ENCODE data around the gene UBE2L3. TPM values are rescaled to one million over a fixed set of nuclear protein-coding genes. Genes with fewer than 3 reads are reported as not detected.

Gene UBE2L3
- total and polyA plus RNA-seq, 2 of the 13 experiments (the other 11 are each of a cell fraction or from before 2014, with no cell fraction given), result 30.2 to 58.1 TPM

DNA sequence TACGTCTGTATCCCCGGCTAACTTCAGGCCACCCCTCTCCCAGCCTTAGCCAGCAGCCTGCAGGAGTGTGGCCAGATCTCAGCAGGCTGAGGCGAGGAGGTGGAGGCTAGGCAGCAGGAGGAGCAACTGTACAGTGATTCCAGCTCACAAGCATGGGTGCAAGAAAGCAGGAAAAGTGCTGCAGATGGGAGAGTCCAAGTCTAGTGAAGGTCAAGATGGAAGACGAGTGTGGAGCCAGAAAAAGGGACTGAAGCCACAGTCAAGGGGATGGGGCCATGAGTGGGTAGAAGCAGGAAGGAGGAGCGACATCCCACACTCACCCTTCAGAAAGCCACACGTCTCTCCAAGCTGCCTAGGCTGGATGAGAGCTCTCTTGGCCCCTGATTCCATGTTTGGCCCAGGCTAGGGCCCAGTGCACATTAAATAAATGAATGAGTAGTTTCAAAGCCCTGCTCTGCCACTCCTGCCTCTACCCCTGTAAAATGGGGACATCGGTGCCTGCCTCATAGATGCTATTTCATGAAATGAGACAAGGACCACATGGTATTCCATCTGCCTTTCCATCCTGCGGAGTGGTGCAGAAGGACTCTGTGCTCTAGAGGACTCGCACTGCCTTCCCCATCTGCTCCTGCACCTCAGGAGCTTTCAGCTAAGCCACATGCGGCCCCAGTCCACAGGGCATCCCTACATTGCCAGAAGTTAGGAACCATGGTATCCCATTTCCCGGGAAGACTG lies 59.4 kb downstream of the UBE2L3 start (continued):
- TF ChIP-seq EZH2 (conservative IDR thresholded peaks at IDR 0.05; ENCODE audit: low read depth, low read length) (no peak), RBM22 (optimal IDR thresholded peaks at IDR 0.05; ENCODE audit: low read length) (peak; percentile 82), HOXD1 (CRISPR knock-in tag; IDR thresholded peaks at IDR 0.05) (no peak), CENPX (CRISPR knock-in tag; IDR thresholded peaks at IDR 0.05) (no peak), SRSF4 (IDR thresholded peaks at IDR 0.05; ENCODE audit: low read depth, low read length, poor library complexity, severe bottlenecking) (no peak), KDM6A (CRISPR knock-in tag; IDR thresholded peaks at IDR 0.05; ENCODE audit: low read depth) (no peak), ZSCAN22 (CRISPR knock-in tag; IDR thresholded peaks at IDR 0.05) (no peak), AKAP8 (CRISPR knock-in tag; IDR thresholded peaks at IDR 0.05) (no peak), ZNF20 (CRISPR knock-in tag; IDR thresholded peaks at IDR 0.05) (no peak), RORA (CRISPR knock-in tag; IDR thresholded peaks at IDR 0.05) (no peak), HNRNPL (IDR thresholded peaks at IDR 0.05; ENCODE audit: low read depth, low read length) (no peak), RBFOX2 (IDR thresholded peaks at IDR 0.05; ENCODE audit: low read depth, low read length) (0 out of 2 replicates have a peak, but pooled peaks have one; percentile 16), ZNF430 (CRISPR knock-in tag; IDR thresholded peaks at IDR 0.05) (no peak), POLR2G (IDR thresholded peaks at IDR 0.05; ENCODE audit: low read depth, low read length) (peak; percentile 24; the same call in 1 of the 2 replicates)
- TF ChIP-seq, protein P1, sequence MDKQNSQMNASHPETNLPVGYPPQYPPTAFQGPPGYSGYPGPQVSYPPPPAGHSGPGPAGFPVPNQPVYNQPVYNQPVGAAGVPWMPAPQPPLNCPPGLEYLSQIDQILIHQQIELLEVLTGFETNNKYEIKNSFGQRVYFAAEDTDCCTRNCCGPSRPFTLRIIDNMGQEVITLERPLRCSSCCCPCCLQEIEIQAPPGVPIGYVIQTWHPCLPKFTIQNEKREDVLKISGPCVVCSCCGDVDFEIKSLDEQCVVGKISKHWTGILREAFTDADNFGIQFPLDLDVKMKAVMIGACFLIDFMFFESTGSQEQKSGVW (CRISPR knock-in tag; IDR thresholded peaks at IDR 0.05; ENCODE audit: borderline replicate concordance), result no peak
- TF ChIP-seq, protein P2, sequence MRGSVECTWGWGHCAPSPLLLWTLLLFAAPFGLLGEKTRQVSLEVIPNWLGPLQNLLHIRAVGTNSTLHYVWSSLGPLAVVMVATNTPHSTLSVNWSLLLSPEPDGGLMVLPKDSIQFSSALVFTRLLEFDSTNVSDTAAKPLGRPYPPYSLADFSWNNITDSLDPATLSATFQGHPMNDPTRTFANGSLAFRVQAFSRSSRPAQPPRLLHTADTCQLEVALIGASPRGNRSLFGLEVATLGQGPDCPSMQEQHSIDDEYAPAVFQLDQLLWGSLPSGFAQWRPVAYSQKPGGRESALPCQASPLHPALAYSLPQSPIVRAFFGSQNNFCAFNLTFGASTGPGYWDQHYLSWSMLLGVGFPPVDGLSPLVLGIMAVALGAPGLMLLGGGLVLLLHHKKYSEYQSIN (CRISPR knock-in tag; IDR thresholded peaks at IDR 0.05; ENCODE audit: borderline replicate concordance), result no peak
- TF ChIP-seq, protein P3, sequence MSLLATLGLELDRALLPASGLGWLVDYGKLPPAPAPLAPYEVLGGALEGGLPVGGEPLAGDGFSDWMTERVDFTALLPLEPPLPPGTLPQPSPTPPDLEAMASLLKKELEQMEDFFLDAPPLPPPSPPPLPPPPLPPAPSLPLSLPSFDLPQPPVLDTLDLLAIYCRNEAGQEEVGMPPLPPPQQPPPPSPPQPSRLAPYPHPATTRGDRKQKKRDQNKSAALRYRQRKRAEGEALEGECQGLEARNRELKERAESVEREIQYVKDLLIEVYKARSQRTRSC (CRISPR knock-in tag; IDR thresholded peaks at IDR 0.05; ENCODE audit: low read depth), result no peak
- TF ChIP-seq, protein P4, sequence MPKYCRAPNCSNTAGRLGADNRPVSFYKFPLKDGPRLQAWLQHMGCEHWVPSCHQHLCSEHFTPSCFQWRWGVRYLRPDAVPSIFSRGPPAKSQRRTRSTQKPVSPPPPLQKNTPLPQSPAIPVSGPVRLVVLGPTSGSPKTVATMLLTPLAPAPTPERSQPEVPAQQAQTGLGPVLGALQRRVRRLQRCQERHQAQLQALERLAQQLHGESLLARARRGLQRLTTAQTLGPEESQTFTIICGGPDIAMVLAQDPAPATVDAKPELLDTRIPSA (CRISPR knock-in tag; IDR thresholded peaks at IDR 0.05; ENCODE audit: borderline replicate concordance), result no peak
- TF ChIP-seq, protein P5, sequence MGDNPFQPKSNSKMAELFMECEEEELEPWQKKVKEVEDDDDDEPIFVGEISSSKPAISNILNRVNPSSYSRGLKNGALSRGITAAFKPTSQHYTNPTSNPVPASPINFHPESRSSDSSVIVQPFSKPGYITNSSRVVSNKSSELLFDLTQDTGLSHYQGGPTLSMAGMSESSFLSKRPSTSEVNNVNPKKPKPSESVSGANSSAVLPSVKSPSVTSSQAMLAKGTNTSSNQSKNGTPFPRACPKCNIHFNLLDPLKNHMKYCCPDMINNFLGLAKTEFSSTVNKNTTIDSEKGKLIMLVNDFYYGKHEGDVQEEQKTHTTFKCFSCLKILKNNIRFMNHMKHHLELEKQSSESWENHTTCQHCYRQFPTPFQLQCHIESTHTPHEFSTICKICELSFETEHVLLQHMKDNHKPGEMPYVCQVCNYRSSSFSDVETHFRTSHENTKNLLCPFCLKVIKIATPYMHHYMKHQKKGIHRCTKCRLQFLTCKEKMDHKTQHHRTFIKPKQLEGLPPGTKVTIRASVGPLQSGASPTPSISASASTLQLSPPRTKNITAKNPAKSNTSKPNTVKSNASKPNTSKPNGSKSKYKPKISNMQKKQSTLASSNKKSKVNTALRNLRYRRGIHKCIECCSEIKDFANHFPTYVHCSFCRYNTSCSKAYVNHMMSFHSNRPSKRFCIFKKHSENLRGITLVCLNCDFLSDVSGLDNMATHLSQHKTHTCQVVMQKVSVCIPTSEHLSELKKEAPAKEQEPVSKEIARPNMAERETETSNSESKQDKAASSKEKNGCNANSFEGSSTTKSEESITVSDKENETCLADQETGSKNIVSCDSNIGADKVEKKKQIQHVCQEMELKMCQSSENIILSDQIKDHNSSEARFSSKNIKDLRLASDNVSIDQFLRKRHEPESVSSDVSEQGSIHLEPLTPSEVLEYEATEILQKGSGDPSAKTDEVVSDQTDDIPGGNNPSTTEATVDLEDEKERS (CRISPR knock-in tag; IDR thresholded peaks at IDR 0.05), result no peak
- TF ChIP-seq, protein P6, sequence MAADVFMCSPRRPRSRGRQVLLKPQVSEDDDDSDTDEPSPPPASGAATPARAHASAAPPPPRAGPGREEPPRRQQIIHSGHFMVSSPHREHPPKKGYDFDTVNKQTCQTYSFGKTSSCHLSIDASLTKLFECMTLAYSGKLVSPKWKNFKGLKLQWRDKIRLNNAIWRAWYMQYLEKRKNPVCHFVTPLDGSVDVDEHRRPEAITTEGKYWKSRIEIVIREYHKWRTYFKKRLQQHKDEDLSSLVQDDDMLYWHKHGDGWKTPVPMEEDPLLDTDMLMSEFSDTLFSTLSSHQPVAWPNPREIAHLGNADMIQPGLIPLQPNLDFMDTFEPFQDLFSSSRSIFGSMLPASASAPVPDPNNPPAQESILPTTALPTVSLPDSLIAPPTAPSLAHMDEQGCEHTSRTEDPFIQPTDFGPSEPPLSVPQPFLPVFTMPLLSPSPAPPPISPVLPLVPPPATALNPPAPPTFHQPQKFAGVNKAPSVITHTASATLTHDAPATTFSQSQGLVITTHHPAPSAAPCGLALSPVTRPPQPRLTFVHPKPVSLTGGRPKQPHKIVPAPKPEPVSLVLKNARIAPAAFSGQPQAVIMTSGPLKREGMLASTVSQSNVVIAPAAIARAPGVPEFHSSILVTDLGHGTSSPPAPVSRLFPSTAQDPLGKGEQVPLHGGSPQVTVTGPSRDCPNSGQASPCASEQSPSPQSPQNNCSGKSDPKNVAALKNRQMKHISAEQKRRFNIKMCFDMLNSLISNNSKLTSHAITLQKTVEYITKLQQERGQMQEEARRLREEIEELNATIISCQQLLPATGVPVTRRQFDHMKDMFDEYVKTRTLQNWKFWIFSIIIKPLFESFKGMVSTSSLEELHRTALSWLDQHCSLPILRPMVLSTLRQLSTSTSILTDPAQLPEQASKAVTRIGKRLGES (CRISPR knock-in tag; IDR thresholded peaks at IDR 0.05; ENCODE audit: borderline replicate concordance), result no peak
